ENCODE measurements around the gene BAG2. TPM values are rescaled to one million over a fixed set of nuclear protein-coding genes. Genes with fewer than 3 reads are reported as not detected.

BAG2 gene
- polyA plus RNA-seq, 3 donors, result 0.09 to 0.21 (median 0.20) TPM

GRCh38 chr6:57137350-57137749 is 34.8 kb upstream of the BAG2 start:
- Histone ChIP-seq H3K79me2 (ENCODE audit: insufficient read depth, low read length) (no peaks in the 10 kb centered on the region), H3K4me1 (ENCODE audit: control insufficient read depth in 1 of 2, insufficient read depth in 2 of 2, low read length in 2 of 2) (no peaks in the 10 kb centered on the region), H3K9ac (ENCODE audit: insufficient read depth, low read length, poor library complexity, severe bottlenecking) (no peak overlapping the region), H3K36me3 (replicated peaks in 1 of 2; ENCODE audit: control insufficient read depth in 1 of 2, insufficient read depth in 2 of 2, low read length in 2 of 2) (peaks cover 50 to 84% of the 10 kb centered on the region in 2 donors), H3K4me2 (replicated peaks; ENCODE audit: extremely low read depth, low read length, poor library complexity, severe bottlenecking) (no peak overlapping the region), H2AFZ (ENCODE audit: insufficient read depth, low read depth, low read length, poor library complexity, severe bottlenecking) (no peak overlapping the region), H3K27ac (ENCODE audit: low read depth in 1 of 2, low read length in 2 of 2) (no peak overlapping the region), H3K9me3 (replicated peaks in 1 of 2; ENCODE audit: control insufficient read depth in 1 of 2, insufficient read depth in 1 of 2, low read length in 2 of 2) (no peaks in the 10 kb centered on the region), H3K27me3 (ENCODE audit: control insufficient read depth in 2 of 2, insufficient read depth in 2 of 2, low read length in 2 of 2) (no peaks in the 10 kb centered on the region), H4K20me1 (ENCODE audit: insufficient read depth, low read length) (no peaks in the 10 kb centered on the region), H3K4me3 (replicated peaks in 1 of 3; ENCODE audit: low read depth in 2 of 3, low read length in 3 of 3) (no peak overlapping the region)
- TF ChIP-seq, protein P1, sequence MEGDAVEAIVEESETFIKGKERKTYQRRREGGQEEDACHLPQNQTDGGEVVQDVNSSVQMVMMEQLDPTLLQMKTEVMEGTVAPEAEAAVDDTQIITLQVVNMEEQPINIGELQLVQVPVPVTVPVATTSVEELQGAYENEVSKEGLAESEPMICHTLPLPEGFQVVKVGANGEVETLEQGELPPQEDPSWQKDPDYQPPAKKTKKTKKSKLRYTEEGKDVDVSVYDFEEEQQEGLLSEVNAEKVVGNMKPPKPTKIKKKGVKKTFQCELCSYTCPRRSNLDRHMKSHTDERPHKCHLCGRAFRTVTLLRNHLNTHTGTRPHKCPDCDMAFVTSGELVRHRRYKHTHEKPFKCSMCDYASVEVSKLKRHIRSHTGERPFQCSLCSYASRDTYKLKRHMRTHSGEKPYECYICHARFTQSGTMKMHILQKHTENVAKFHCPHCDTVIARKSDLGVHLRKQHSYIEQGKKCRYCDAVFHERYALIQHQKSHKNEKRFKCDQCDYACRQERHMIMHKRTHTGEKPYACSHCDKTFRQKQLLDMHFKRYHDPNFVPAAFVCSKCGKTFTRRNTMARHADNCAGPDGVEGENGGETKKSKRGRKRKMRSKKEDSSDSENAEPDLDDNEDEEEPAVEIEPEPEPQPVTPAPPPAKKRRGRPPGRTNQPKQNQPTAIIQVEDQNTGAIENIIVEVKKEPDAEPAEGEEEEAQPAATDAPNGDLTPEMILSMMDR (IDR thresholded peaks at IDR 0.05), result no peak
- peaks cover 0 to 2% (median 2%) of the 10 kb centered on the region in 3 donors for H3K27me3 Mint-ChIP-seq (ENCODE audit: low read depth in 3 of 3)
- no peak overlapping the region for H3K4me3 Mint-ChIP-seq
- no peak overlapping the region for H3K27ac Mint-ChIP-seq
- no peaks in the 10 kb centered on the region for H3K4me1 Mint-ChIP-seq
- DNase-seq, result no peak
- intact Hi-C loops (cut with micrococcal nuclease), result no loop called here
- peaks cover 0 to 3% (median 0%) of the 10 kb centered on the region in 7 donors for H3K9me3 Mint-ChIP-seq
- no CpG with 5 or more reads among the region's 2 CpGs for WGBS (ENCODE audit: insufficient coverage)
- H3K36me3 Mint-ChIP-seq, result peaks cover 57 to 62% of the 10 kb centered on the region in 2 donors

- Mint-ChIP-seq H3K27ac (no peak overlapping the region), H3K9me3 (peaks cover 0 to 3% (median 0%) of the 10 kb centered on the region in 7 donors), H3K4me1 (no peaks in the 10 kb centered on the region), H3K27me3 (ENCODE audit: low read depth in 3 of 3) (peaks cover 0 to 2% (median 2%) of the 10 kb centered on the region in 3 donors), H3K4me3 (no peak overlapping the region), H3K36me3 (peaks cover 61 to 67% of the 10 kb centered on the region in 2 donors)
- no peak overlapping the region for H3K4me2 ChIP-seq (replicated peaks; ENCODE audit: extremely low read depth, low read length, poor library complexity, severe bottlenecking)
- no peak overlapping the region for H3K27ac ChIP-seq (ENCODE audit: low read depth in 1 of 2, low read length in 2 of 2)
- no peaks in the 10 kb centered on the region for H3K9me3 ChIP-seq (replicated peaks in 1 of 2; ENCODE audit: control insufficient read depth in 1 of 2, insufficient read depth in 1 of 2, low read length in 2 of 2)
- DNase-seq, result no peak
- H3K9ac ChIP-seq (ENCODE audit: insufficient read depth, low read length, poor library complexity, severe bottlenecking), result no peak overlapping the region
- TF ChIP-seq, protein P1 (IDR thresholded peaks at IDR 0.05), result no peak
- no peaks in the 10 kb centered on the region for H3K4me1 ChIP-seq (ENCODE audit: control insufficient read depth in 1 of 2, insufficient read depth in 2 of 2, low read length in 2 of 2)
- intact Hi-C loops (cut with micrococcal nuclease), result no loop called here
- H4K20me1 ChIP-seq (ENCODE audit: insufficient read depth, low read length), result no peaks in the 10 kb centered on the region
- no peaks in the 10 kb centered on the region for H3K79me2 ChIP-seq (ENCODE audit: insufficient read depth, low read length)
- H3K27me3 ChIP-seq (ENCODE audit: control insufficient read depth in 2 of 2, insufficient read depth in 2 of 2, low read length in 2 of 2), result no peaks in the 10 kb centered on the region
- peaks cover 48 to 84% of the 10 kb centered on the region in 2 donors for H3K36me3 ChIP-seq (replicated peaks in 1 of 2; ENCODE audit: control insufficient read depth in 1 of 2, insufficient read depth in 2 of 2, low read length in 2 of 2)
- H3K4me3 ChIP-seq (replicated peaks in 1 of 3; ENCODE audit: low read depth in 2 of 3, low read length in 3 of 3), result no peak overlapping the region
- no peak overlapping the region for H2AFZ ChIP-seq (ENCODE audit: insufficient read depth, low read depth, low read length, poor library complexity, severe bottlenecking)
- 100% methylated on average over 4 of the region's 11 CpGs for WGBS (ENCODE audit: insufficient coverage)
Measured at GRCh38 chr6:57138026-57138425, 34.1 kb upstream of the BAG2 start.
